ENCODE results near the gene TSHR. TPM values are rescaled to one million over a fixed set of nuclear protein-coding genes. Genes with fewer than 3 reads are reported as not detected.

The TSHR gene
- total and polyA plus RNA-seq, 2 donors (not counting 3 experiments of a cell fraction or from before 2014, with no cell fraction given): not detected

DNA sequence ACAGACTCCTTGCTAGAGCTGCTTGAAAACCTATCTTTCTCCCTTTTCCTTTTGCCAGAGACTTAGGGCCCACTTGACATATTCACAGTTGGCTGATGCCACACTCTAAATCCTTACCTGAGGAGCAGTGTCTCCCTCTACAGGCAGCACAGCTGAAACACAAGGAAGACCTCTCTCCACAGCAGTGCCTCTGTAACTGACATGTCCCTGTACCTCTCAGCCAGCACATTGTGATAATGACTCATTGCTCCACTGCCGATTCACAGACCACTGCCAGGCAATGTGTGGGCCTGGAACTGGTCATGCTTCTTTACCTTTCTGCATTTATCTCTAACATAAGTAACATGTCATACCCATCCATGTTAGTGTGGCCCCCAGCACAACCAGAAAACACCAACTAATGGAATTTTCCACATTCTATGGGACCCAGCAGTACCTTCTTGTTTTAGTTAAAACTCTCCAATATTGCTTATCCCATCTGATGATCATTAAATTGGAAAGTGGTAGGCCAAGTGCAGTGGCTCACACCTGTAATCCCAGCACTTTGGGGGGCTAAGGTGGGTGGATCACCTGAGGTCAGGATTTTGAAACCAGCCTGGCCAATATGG is 208.8 kb downstream of the TSHR start:
- Histone ChIP-seq H2AFZ (ENCODE audit: low read depth, low read length) (no peak overlapping the region), H3K4me2 (ENCODE audit: insufficient read depth, low read length) (no peak overlapping the region), H3K9me1 (replicated peaks; ENCODE audit: control insufficient read depth, extremely low read depth, insufficient read depth, low read length) (no peaks in the 10 kb centered on the region), H3K27ac (ENCODE audit: insufficient read depth, low read depth, low read length) (no peak overlapping the region), H3K27me3 (ENCODE audit: control insufficient read depth in 2 of 2, insufficient read depth in 2 of 2, low read length in 2 of 2) (no peaks in the 10 kb centered on the region), H3K4me1 (ENCODE audit: control insufficient read depth, extremely low read depth, insufficient read depth, low read length) (no peaks in the 10 kb centered on the region), H4K20me1 (replicated peaks; ENCODE audit: control insufficient read depth, extremely low read depth, insufficient read depth, low read length) (no peaks in the 10 kb centered on the region), H3K4me3 (replicated peaks in 1 of 3; ENCODE audit: insufficient read depth in 1 of 3, low read depth in 1 of 3, low read length in 3 of 3) (no peak overlapping the region), H3K9me3 (replicated peaks; ENCODE audit: control insufficient read depth, insufficient read depth, low read length) (no peaks in the 10 kb centered on the region), H3K36me3 (ENCODE audit: control insufficient read depth in 2 of 2, extremely low read depth in 1 of 2, insufficient read depth in 2 of 2, low read length in 2 of 2) (no peaks in the 10 kb centered on the region), H3K79me2 (ENCODE audit: control insufficient read depth, insufficient read depth, low read length) (no peaks in the 10 kb centered on the region), H3K9ac (replicated peaks; ENCODE audit: extremely low read depth, insufficient read depth, low read length) (no peak overlapping the region)
- TF ChIP-seq JUN (IDR thresholded peaks at IDR 0.05; ENCODE audit: borderline replicate concordance, insufficient read depth, insufficient read length, low read depth) (no peak), FOS (IDR thresholded peaks at IDR 0.05; ENCODE audit: borderline replicate concordance, insufficient read depth, low read length) (peak; percentile 43)
- TF ChIP-seq, protein P1, sequence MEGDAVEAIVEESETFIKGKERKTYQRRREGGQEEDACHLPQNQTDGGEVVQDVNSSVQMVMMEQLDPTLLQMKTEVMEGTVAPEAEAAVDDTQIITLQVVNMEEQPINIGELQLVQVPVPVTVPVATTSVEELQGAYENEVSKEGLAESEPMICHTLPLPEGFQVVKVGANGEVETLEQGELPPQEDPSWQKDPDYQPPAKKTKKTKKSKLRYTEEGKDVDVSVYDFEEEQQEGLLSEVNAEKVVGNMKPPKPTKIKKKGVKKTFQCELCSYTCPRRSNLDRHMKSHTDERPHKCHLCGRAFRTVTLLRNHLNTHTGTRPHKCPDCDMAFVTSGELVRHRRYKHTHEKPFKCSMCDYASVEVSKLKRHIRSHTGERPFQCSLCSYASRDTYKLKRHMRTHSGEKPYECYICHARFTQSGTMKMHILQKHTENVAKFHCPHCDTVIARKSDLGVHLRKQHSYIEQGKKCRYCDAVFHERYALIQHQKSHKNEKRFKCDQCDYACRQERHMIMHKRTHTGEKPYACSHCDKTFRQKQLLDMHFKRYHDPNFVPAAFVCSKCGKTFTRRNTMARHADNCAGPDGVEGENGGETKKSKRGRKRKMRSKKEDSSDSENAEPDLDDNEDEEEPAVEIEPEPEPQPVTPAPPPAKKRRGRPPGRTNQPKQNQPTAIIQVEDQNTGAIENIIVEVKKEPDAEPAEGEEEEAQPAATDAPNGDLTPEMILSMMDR (IDR thresholded peaks at IDR 0.05; ENCODE audit: extremely low read depth in 1 of 2, insufficient read depth in 1 of 2, low read depth in 1 of 2, low read length in 2 of 2): peak; percentile 33 to 47
- TF ChIP-seq, protein P2, sequence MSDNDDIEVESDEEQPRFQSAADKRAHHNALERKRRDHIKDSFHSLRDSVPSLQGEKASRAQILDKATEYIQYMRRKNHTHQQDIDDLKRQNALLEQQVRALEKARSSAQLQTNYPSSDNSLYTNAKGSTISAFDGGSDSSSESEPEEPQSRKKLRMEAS (IDR thresholded peaks at IDR 0.05; ENCODE audit: insufficient read depth, insufficient read length): no peak
- DNase-seq (ENCODE audit: low read depth, low spot score) (peak; percentile 52), FAIRE-seq (peak; percentile 66)
- POLR2A ChIA-PET: interaction anchor here (0.7 kb wide), 1 partner anchor 272 kb away, joined by 4 read pairs; no protein-coding TSS in a partner anchor
- intact Hi-C loops (cut with micrococcal nuclease) (loop anchor here (1.0 kb wide), 1 partner anchor 168 kb away; no protein-coding TSS in a partner anchor), dilution Hi-C loops (cut with MboI; ENCODE audit: extremely low pct_ligation_motif_present, low sequenced_read_pairs) (no loop called here)
- CTCF ChIA-PET: interaction anchor here (1.3 to 2.3 kb wide), 4 partner anchors 165 to 1108 kb away, joined by 3 to 18 read pairs (median 8); no protein-coding TSS in a partner anchor
- no TSS peak for BruUV-seq (replicated peaks)
